Measurements from ENCODE around the gene WDR70.
"Not testable (repeated sequence)": the region's sequence is repeated elsewhere in the genome, so short reads cannot be mapped to it uniquely, and the experiment has no call there.

WDR70 gene

GRCh38 chr5:37767961-37768360, 388.8 kb downstream of the WDR70 start:
- no peak for DNase-seq (ENCODE audit: low read depth in 2 of 2)

DNA sequence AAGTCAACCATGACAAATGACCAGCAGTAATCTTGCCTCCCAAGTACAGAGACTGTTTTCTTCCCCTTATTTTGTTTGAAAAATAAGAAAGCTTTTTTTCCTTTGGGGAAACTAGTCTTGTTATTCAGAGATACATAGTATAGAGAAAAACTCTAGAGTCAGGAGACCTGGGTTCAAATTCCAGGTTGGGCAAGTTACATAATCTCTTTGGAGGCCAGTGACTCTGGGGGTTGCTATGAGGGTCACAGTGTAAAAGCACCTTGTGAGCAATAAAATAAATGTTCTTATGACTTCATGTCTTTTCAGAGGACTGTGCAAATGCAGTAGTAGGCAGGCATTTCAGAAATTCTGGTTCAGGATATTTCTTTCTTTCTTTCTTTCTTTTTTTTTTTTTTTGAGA, 389.3 kb downstream of the WDR70 start:
- no peak for DNase-seq (ENCODE audit: low read depth in 2 of 2)

GRCh38 chr5:37769108-37769507, 390.0 kb downstream of the WDR70 start:
- DNase-seq (ENCODE audit: low read depth in 2 of 2): no peak

DNA sequence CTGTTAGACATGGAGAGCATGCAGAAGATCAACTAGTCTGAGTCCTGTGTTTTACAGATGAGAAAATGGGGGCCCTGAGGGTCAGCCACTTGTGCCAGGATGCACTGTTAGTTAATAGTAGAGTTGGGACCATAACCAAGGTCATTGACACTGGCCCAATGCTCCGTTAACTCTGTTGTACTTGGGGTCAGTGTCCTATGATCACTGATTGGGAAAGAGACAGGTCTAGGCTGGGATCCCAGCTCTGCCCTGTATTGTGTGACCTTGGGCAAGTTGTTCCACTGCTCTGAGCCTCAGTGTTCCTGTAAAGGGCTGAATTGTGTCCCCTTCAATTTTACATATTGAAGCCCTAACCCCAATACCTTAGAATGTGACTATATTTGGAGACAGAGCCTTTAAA, 390.7 kb downstream of the WDR70 start:
- DNase-seq (ENCODE audit: low read depth in 2 of 2): no peak

GRCh38 chr5:37770786-37771185, 391.7 kb downstream of the WDR70 start:
- DNase-seq (ENCODE audit: low read depth in 2 of 2): no peak

- no peak for DNase-seq (ENCODE audit: low read depth in 2 of 2)
Observed at GRCh38 chr5:37771203-37771611, 392.1 kb downstream of the WDR70 start.

DNA sequence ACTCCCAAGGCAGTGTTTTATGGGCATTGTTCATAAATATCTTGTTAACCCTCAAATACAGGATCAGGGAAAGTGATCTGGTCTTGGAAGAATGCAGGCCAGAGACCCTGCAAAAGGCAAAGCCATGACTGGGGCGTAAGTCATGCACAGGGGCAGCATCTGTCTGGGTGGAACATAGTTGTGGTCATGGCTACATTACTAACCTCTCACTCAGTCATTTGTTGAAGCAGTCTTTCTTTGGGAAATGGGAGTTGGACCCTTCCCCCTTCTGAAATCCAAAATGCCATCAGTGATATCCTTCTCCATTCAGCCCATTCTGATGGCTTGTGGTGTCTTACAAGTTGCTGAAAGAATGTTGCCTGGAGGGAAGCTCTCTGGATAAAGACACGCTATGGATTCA, 392.6 kb downstream of the WDR70 start:
- DNase-seq (ENCODE audit: low read depth in 2 of 2): no peak

DNA sequence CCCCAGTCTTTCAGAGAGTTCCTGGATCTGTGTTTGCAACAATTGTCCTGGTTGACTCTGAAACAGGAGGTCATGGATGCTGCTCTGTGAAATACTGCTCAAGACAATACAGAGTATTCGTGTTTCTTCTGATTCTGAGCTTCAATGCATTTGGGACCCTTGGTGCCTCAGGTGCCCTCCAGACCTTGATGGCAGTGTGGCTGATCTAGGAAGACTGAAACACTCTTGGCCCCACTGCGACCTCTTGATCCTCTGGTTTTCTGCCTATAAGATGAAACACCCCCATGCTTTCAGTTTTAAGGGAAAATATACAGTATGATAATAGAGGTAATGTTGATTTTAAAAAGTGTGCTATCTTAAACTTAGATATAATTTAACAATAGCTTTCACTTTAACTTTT, 393.1 kb downstream of the WDR70 start:
- no peak for DNase-seq (ENCODE audit: low read depth in 2 of 2)

DNA sequence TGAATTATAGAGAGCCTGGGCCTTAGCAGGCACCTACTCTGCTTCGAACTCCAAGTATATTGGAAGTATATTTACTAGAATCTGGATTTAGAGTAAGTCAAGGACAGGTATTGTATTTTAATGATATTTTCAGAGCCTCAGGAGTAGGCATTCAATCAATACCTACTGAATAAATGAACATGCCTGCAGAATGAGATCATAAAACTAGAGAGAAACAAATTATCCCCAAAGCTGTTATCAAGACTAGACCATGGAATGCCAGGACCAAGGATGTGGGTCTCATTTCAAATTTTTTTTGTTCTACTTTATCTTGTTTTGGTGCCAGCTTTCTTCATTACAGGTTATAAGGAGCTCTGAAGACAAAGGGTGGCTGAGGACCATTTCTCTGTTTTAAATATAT, 394.7 kb downstream of the WDR70 start:
- DNase-seq (ENCODE audit: low read depth in 2 of 2): no peak

DNA sequence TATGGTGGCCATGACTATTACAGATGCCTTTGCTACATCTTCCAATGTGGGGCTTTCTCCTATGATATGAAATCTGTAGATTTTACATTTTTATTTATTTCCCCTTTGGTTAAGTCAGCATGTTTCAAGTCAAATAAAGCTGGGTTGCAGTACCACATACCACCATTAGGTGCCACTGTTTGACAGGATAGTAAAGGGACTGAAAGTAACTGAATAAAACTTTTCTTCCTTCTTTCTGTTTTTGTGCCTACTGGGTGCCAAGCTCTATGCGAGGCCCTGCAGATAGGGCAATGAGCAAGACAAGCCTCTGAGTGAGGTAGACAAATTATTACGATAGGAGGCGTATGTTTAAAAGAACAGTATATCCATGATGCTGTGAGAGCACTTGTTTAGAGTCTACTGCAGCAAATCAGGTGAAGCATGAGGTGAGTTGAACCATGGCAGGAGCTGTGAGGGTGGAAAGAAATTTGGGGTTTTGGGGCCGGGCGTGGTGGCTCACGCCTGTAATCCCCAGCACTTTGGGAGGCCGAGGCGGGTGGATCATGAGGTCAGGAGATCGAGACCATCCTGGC, 395.9 kb downstream of the WDR70 start:
- DNase-seq (ENCODE audit: low read depth in 2 of 2): no peak

DNA sequence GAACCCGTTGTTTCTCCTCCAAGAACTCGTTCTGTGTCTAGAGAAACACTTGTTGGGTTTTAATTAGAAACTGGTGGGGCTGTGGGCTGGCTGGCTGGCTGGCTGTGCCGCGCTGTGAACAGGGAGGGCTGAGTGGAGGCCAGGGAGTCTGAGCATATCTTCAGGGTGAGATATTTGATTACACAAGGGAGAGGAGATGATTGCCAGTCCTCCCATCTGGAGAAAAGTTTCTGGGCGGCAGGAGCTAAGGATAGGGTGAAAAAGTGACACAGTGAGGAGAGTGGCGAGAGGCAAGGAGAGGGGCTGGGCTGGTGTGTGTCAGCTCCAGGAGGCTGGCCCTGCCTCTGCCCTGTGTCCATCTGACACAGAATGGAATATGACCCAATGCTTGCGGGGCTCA, 397.7 kb downstream of the WDR70 start:
- DNase-seq (ENCODE audit: low read depth in 2 of 2): no peak

- no peak for DNase-seq (ENCODE audit: low read depth in 2 of 2)
Observed at GRCh38 chr5:37777432-37778130, 398.5 kb downstream of the WDR70 start.

- not testable (repeated sequence) for DNase-seq (ENCODE audit: low read depth in 2 of 2)
Observed at GRCh38 chr5:37781409-37781808, 402.3 kb downstream of the WDR70 start.

DNA sequence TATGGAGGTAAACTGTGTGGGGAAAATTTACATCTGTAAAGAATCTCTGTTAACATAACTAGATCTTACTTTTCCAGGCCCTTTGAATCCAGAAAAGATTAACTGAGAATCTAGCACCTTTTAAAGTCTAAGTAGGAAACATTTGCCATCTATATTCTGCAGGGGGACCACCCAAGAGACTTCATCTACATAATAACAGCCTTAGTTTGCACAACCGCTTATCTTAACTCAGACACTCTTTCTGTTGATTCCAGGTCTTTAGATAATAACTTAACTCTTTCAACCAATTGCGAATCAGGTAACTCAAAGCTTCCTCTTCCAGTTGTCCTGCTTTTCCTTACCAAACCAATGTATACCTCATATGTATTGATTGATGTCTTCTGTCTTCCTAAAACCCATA, 407.3 kb downstream of the WDR70 start:
- DNase-seq (ENCODE audit: low read depth in 2 of 2): no peak

DNA sequence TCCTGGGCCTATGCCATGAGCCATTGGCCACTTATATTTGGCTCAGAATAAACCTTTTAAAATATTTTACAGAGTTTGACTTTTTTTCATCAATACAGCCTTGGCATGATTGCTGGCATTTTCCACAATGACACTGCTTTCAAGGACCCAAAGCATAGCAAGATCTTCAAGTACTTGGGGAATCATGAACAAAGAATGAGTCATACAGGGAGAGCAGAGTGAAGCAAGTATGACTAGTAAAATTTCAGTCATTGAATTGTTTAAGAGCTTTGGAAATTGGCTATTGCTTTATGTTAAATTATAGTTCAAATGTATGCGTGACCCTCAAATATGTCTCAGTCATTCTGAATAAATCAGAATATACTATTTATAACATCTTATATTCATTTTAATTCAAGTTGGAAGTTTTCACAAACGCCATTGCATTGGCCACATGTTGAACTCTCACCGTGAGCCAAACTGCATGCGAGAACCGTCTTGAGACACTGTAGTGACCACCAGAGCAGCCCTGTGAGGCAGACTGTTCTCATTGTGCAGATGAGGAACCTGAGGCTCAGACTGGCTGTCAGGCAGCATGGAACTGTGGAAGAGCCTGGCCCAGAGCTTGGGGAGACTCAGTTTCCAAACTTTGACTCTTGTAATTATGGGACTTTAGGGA, 407.9 kb downstream of the WDR70 start:
- DNase-seq (ENCODE audit: low read depth in 2 of 2): no peak

- no peak for DNase-seq (ENCODE audit: low read depth in 2 of 2)
Observed at GRCh38 chr5:37787742-37788141, 408.6 kb downstream of the WDR70 start.

DNA sequence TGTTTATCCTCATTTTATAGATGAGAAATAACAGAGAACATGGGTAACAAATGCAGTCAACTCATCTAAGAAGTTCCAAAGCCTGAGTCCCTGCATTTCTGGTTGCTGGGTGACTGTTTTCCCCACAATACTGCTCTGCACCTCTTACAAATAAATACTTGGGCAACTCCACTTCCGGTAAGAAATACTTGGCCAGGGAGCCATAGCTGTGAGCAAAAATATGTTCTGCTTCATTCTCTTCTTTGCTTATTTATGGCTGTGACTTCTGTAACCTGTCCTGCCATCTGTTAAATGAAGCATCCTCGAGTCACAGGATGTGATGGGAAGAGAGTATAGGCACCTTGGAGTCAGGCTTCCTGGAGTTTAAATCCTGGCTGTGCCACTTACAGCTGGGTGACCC, 410.9 kb downstream of the WDR70 start:
- DNase-seq (ENCODE audit: low read depth in 2 of 2): no peak

DNA sequence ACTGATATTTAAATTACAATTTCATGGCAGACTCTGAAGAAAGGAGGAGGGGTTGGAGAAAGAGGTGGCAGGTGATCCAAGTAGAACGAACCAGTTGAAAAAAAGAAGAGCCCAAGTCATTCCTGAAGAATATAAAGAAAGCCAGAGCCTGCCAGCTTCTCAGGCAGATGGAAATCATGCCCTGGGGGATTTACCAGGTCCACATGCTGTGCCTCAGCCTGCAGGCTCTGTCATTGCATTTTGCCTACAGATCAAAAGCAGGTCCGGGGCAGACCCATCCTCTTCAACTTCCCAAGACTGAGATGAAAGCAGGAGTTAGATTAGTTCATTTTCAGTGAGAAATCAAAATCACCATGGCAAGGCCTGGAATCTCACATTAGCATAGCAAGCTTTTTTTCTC, 412.2 kb downstream of the WDR70 start:
- DNase-seq (ENCODE audit: low read depth in 2 of 2): no peak

- no peak for DNase-seq (ENCODE audit: low read depth in 2 of 2)
Observed at GRCh38 chr5:37792975-37793631, 414.0 kb downstream of the WDR70 start.

GRCh38 chr5:37795292-37795691, 416.2 kb downstream of the WDR70 start:
- not testable (repeated sequence) for DNase-seq (ENCODE audit: low read depth in 2 of 2)

GRCh38 chr5:37796435-37796834, 417.3 kb downstream of the WDR70 start:
- DNase-seq (ENCODE audit: low read depth in 2 of 2): not testable (repeated sequence)

DNA sequence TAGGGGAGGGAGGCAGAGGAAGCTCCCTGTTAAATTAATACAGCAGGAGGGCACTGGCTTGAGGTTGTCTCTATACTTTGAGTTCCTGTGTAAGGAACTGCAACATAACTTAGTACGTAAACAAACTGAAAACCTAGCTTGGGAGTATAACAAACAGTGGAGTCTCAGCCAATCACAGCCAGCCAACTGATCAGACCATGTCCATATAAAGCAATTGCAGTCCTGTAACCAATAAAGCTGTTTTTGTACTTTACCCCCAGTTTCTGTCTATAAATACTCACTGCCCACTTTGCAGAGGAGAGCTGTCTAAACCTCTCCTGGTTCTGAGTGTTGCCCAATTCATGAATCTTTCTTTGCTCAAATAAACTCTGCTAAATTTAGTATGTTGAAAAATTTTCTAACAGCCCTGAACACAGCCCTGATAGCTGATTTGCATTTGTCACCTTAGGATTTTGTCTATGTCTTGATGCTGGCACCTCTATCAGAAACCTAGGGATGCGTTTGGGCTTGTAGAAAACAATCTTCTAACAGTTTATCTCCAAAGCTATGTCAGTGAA, 420.8 kb downstream of the WDR70 start:
- DNase-seq (ENCODE audit: low read depth in 2 of 2): no peak

DNA sequence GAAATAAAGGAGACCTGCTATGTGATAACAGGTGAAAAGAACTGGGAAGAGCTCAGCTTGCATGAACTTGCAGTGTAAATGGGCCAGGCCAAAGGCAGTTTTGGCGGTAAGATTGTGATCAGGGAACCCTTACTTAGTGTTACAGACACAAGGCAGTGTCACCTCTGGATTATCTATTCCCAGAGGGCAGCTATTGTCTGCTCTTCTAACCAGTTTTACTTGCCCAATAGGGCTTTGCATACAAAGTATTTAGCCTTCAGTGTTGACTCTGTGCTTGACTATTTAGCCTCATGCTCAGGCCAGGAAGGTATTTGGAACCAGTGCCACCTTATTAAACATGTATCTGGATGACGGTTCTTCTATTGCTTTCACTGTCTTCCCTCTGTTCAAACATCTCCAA, 422.4 kb downstream of the WDR70 start:
- DNase-seq (ENCODE audit: low read depth in 2 of 2): no peak

Data from stimulated activated CD4-positive, alpha-beta T cell treated with anti-CD3 and anti-CD28 coated beads, Interleukin-1b, Interleukin-23, amount 100 ng/mL, for 1 hour (primary cell).